ENCODE measurements around the gene SRSF3.

Gene SRSF3

GRCh38 chr6:36624461-36625157 is 30.4 kb downstream of the SRSF3 start:
- DNase-seq, result no peak

DNA sequence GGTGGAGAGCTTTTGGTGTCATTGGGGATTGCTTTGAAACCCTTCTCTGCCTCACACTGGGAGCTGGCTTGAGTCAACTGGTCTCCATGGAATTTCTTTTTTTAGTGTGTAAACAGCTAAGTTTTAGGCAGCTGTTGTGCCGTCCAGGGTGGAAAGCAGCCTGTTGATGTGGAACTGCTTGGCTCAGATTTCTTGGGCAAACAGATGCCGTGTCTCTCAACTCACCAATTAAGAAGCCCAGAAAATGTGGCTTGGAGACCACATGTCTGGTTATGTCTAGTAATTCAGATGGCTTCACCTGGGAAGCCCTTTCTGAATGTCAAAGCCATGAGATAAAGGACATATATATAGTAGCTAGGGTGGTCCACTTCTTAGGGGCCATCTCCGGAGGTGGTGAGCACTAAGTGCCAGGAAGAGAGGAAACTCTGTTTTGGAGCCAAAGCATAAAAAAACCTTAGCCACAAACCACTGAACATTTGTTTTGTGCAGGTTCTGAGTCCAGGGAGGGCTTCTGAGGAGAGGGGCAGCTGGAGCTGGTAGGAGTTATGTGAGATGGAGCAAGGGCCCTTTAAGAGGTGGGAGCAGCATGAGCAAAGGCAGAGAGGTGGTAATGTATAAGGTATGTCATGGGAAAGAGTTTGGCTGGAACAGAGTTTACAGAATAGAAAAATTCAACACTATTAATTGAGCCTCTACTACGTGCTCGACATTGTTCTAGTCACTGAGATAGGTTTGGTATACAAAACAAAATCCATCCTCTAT is 31.2 kb downstream of the SRSF3 start:
- DNase-seq, result no peak

DNA sequence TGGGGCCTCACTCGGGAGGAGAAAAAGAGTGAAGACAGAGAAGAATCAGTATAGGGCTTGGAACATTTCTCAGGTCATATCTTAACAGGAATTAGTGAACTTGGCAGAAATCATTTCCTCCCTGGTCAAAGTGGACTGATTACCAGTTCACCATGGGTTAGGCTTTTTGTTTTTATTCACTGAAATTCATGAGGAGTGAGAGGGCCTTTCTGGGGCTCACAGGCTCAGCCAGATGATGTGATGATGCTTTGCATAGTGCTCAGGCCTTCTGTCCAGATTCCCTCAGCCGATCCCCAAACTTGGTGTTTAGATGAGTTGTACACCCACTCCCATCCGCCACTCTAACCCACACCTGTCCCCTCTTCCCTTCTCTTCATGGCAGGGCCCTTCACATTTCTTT is 32.5 kb downstream of the SRSF3 start:
- no peak for DNase-seq

- no peak for DNase-seq
Observed at GRCh38 chr6:36627141-36627540, 33.0 kb downstream of the SRSF3 start.

DNA sequence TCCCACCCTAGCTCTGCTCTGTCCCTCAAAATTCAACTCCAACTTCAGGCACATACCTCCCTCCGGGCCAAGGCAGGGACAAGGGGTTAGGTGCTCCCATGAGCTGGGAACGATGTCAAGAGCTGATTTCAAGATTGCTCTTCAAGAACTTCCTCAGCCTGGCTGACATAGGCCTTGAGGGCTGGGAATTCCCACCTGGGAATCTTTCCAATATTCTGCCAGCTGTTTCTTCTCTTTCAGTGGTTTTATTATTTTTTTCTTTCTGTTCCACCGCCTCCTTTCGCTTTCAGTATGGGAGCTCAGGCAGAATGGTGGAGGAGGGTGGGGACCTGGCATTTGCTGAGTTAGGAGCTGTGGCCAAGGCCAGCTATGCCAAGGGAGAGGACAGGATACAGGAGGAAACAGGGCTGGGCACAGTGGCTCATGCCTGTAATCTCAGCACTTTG is 33.7 kb downstream of the SRSF3 start:
- DNase-seq, result no peak

GRCh38 chr6:36629784-36630183 is 35.6 kb downstream of the SRSF3 start:
- DNase-seq, result no peak

GRCh38 chr6:36631326-36632011 is 37.3 kb downstream of the SRSF3 start:
- no peak for DNase-seq

DNA sequence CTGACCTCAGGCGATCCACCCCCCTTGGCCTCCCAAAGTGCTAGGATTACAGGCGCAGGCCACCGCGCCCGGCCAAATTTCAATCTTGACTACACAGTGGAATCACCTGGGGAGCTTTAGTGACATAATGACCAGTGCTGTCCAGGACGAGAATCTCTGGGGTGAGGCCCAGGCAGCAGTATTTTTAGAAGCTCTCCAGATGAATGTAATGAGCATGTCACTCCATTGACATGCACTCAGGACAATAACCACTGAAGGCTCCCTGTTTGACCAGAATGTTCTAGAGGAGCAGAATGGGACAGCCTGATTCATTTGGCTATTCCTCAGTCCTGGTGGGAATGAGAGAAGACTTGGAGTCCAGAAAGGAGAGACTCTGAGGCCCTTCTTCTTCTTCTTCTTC is 39.2 kb downstream of the SRSF3 start:
- DNase-seq, result no peak

GRCh38 chr6:36633915-36634314 is 39.8 kb downstream of the SRSF3 start:
- DNase-seq, result no peak

- DNase-seq, result no peak
Observed at GRCh38 chr6:36634317-36635108, 40.4 kb downstream of the SRSF3 start.

DNA sequence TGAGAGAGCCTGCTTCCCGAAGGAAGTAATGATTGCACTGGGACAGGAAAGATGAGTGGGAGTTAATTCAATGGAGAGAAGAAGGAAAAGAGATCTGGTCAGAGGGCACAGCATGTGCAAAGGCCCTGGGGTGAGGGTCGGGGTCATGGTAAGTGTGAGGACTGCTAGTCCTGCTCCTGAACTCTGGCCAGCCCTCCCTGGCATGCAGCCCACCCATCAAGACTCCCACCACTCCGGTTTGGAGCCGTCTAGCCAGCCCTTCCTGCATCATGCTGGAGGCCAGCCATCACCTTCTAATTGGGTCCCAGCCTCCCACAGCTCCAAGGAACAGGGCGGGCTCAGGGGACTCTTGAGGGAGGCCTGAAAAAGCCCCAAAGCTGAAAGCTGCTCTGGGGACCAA is 42.1 kb downstream of the SRSF3 start:
- DNase-seq, result no peak

DNA sequence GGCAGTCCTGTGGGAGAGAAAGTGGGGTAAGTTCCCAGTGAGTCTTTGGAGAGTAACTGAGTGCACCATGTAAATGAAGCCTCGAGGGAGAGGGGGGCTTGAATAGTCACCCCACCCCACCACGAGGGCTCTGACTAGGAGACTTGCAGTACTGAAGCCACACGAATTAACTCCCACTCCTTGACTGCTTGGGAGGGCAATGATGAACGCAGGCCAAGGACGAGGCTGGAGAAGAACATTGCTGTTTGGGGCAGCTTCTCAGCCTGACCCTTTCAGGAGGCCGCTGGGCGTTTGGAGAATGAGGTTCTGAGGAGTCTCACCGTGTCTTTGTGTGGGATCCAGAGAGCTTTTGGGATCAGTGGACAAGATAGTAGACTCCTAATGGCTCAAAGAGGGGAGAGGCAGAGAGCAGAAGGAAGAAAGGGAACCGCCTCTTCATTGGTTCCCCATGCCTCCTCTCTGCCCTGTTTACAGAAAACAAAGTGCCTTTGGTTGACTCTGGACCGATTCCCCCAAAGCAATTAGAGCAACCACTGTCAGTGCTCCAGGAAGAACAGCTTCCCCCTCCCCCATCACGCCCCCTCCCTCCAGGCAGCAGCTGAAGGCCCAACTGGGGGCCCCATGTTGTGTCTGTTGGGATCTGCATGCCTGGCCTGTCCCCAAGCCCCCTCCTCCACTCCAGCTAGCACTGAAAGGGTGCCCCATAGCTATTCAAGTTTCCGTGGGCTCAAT is 42.7 kb downstream of the SRSF3 start:
- no peak for DNase-seq

GRCh38 chr6:36638579-36638978 is 44.4 kb downstream of the SRSF3 start:
- DNase-seq, result no peak

GRCh38 chr6:36639171-36639808 is 45.1 kb downstream of the SRSF3 start:
- DNase-seq, result no peak

DNA sequence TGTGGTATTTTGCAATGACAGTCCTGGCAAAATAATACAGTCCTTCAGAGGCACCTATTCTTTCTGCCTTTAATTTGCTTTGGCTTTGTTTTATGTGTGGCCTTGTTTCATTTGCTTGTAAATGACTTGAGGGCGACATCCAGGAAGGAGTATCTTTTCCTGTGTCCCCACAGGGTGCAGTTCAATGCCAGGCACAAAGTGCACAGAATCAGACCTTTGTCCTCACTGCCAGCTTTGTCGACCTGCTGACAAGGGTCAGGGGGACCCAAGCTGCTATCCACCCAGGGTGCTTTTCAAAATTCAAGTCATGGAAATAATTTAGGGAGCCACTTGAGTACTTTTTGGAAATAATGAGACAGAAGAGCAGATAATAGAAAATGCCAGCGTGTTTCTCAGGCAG is 47.4 kb downstream of the SRSF3 start:
- DNase-seq, result no peak

DNA sequence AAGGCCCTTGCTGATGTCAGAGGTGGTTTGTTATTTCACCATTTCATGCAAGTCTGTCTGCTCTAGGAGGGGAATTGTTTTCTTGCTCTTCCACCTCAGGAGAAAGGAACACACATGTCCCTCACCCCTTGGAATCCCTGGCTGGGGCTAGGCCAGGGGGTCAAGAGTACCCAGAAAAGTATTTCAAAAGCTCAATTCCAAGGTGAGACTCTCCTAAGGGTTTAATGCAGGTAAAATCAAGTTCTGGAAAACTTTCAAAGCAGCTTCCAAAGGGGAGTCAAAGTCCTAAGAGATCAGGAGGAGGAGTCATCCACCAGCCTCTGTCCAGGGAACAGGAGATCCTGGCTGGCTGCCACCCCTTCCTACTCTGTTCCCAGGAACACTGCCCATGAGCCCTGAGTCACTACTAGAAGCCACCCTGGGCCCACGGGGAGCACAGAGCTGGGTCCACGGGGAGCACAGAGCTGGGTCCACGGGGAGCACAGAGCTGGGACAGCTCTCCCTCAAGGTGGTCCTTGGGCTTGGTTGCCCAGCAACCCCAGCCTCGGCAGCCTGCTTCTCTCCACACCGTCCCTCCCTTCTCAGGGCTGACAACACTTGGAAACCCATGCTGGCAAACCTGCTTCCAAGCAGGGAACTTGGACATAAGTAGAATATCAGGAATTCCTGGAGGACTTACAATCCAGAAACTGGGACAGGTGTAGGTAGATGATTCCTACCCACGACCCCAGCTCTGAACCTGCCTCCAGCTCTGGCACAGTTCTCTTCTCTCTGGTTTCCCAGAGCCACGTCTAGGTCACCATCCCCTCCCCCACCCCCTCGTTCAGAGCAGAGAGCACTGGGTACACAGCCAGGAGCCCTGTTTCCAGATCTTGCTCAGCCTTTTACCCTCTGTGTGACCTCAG is 49.0 kb downstream of the SRSF3 start:
- no peak for DNase-seq

GRCh38 chr6:36643977-36644376 is 49.8 kb downstream of the SRSF3 start:
- no peak for DNase-seq

GRCh38 chr6:36649086-36649485 is 54.9 kb downstream of the SRSF3 start:
- no peak for DNase-seq

- no peak for DNase-seq
Observed at GRCh38 chr6:36649701-36650484, 55.7 kb downstream of the SRSF3 start.

All from T-helper 9 cell (primary cell).